H1 (cell line): ENCODE data around the gene NUDT3. TPM values are rescaled to one million over a fixed set of nuclear protein-coding genes. Genes with fewer than 3 reads are reported as not detected.

Source experiments
- CTCF ChIA-PET: fragments of 300-600 bp; sonication (Branson Sonifier 250); formaldehyde crosslinking; loops from one replicate; lab custom pipeline; 2021; ENCODE audit not compliant: partially characterized antibody; lab: Charles Lee
- POLR2A ChIA-PET: fragments of 300-600 bp; sonication (Branson Sonifier 250); formaldehyde crosslinking; loops from one replicate; lab custom pipeline; 2021; ENCODE audit warnings: inconsistent platforms; ENCODE audit not compliant: partially characterized antibody; lab: Charles Lee
- DNase-seq, 2 experiments: peaks; one replicate each; pipeline versions ENCODE4 v3.0.0 to v3.0.0-alpha.2; 2010 to 2022; ENCODE audit warnings: low spot score in 2 of 2, low read depth in 1 of 2, mixed read lengths in 1 of 2
- FAIRE-seq: peaks from 2 replicates; lab custom pipeline; 2011; peaks lifted over from hg19 to GRCh38; lab: Jason Lieb, UNC
- H2AFZ ChIP-seq: 2 replicates; pipeline ENCODE4 v1.8.1; 2012; ENCODE audit warnings: low read length, inconsistent platforms
- H2AK5ac ChIP-seq: 2 replicates; pipeline ENCODE4 v1.6.1; 2013; ENCODE audit warnings: low read depth, low read length
- H2BK120ac ChIP-seq: replicated peaks from 2 replicates; pipeline ENCODE3; 2013; ENCODE audit warnings: low read depth, low read length, inconsistent platforms
- H2BK12ac ChIP-seq: 2 replicates; pipeline ENCODE4 v1.6.1; 2013; ENCODE audit warnings: low read depth, low read length
- H2BK15ac ChIP-seq: 2 replicates; pipeline ENCODE4 v1.6.1; 2013; ENCODE audit warnings: low read length
- H2BK20ac ChIP-seq: 2 replicates; pipeline ENCODE4 v1.6.1; 2013; ENCODE audit warnings: low read length
- H2BK5ac ChIP-seq: 2 replicates; pipeline ENCODE4 v1.6.1; 2013; ENCODE audit warnings: low read depth, low read length
- H3K14ac ChIP-seq: 2 replicates; pipeline ENCODE4 v1.6.1; 2013; ENCODE audit warnings: inconsistent platforms; ENCODE audit not compliant: insufficient read length
- H3K18ac ChIP-seq: 2 replicates; pipeline ENCODE4 v1.6.1; 2013; ENCODE audit warnings: low read length; ENCODE audit errors: extremely low read depth
- H3K23ac ChIP-seq: 2 replicates; pipeline ENCODE4 v1.6.1; 2013; ENCODE audit warnings: inconsistent platforms; ENCODE audit not compliant: insufficient read length
- H3K23me2 ChIP-seq: 2 replicates; pipeline ENCODE4 v1.6.1; 2013; ENCODE audit warnings: low read depth, low read length
- H3K27ac ChIP-seq: 2 replicates; pipeline ENCODE4 v1.6.1; 2011; ENCODE audit warnings: low read depth, low read length, inconsistent platforms
- H3K27me3 ChIP-seq, 4 experiments: replicated peaks in 1 of 4; 1 replicate in 1 of 4; 2 replicates in 3 of 4; pipeline versions ENCODE4 v1.6.1 to v1.8.1; 2011 to 2013; ENCODE audit warnings: low read length in 3 of 4, mild to moderate bottlenecking in 3 of 4, inconsistent platforms in 2 of 4, mixed read lengths in 2 of 4, moderate library complexity in 1 of 4; ENCODE audit not compliant: control insufficient read depth in 3 of 4, insufficient read depth in 3 of 4; ENCODE audit errors: extremely low read depth in 1 of 4
- H3K36me3 ChIP-seq, 4 experiments: 2 replicates each; pipeline versions ENCODE4 v1.6.1 to v1.8.1; 2011 to 2013; ENCODE audit warnings: mild to moderate bottlenecking in 4 of 4, low read length in 3 of 4, moderate library complexity in 2 of 4, control low read depth in 1 of 4, inconsistent platforms in 1 of 4; ENCODE audit not compliant: insufficient read depth in 4 of 4, control insufficient read depth in 2 of 4
- H3K4ac ChIP-seq: replicated peaks from 2 replicates; pipeline ENCODE3; 2013; ENCODE audit warnings: low read length, low read depth, mixed read lengths, inconsistent platforms; ENCODE audit not compliant: insufficient read length
- H3K4me1 ChIP-seq, 4 experiments: replicated peaks in 1 of 4; 1 replicate in 1 of 4; 2 replicates in 3 of 4; pipeline versions ENCODE4 v1.6.1 to v1.8.1; 2011 to 2013; ENCODE audit warnings: low read length in 3 of 4, inconsistent platforms in 2 of 4, mixed read lengths in 1 of 4; ENCODE audit not compliant: insufficient read depth in 4 of 4, control insufficient read depth in 3 of 4
- H3K4me2 ChIP-seq, 2 experiments: 2 replicates each; pipeline versions ENCODE4 v1.6.1 to v1.8.1; 2011 to 2013; ENCODE audit warnings: low read depth in 2 of 2, low read length in 2 of 2, control low read depth in 1 of 2, inconsistent platforms in 1 of 2, mild to moderate bottlenecking in 1 of 2; ENCODE audit not compliant: insufficient read depth in 1 of 2
- H3K4me3 ChIP-seq, 4 experiments: fragments of 200-600, 300-600 bp in 1 of 4; sonication (generic), shearing (Covaris generic), sonication (Bioruptor Twin) in 1 of 4; 2 replicates each; pipeline versions ENCODE4 v1.5.1 to v1.8.1; 2011 to 2016; ENCODE audit warnings: low read length in 4 of 4, low read depth in 3 of 4, control low read depth in 2 of 4, inconsistent platforms in 2 of 4, mild to moderate bottlenecking in 2 of 4, mixed read lengths in 1 of 4, moderate library complexity in 1 of 4; ENCODE audit not compliant: insufficient read depth in 2 of 4; ENCODE audit errors: extremely low read depth in 1 of 4
- H3K56ac ChIP-seq: replicated peaks from 2 replicates; pipeline ENCODE3; 2013; ENCODE audit warnings: low read depth, mild to moderate bottlenecking, mixed read lengths, low read length, inconsistent platforms; ENCODE audit not compliant: insufficient read length
- H3K79me1 ChIP-seq: 2 replicates; pipeline ENCODE4 v1.6.1; 2013; ENCODE audit warnings: low read depth, low read length, control low read depth
- H3K79me2 ChIP-seq, 2 experiments: 2 replicates each; pipeline versions ENCODE4 v1.6.1 to v1.8.1; 2012 to 2013; ENCODE audit warnings: low read length in 2 of 2, mild to moderate bottlenecking in 2 of 2, inconsistent platforms in 1 of 2; ENCODE audit not compliant: insufficient read depth in 2 of 2, control insufficient read depth in 1 of 2
- H3K9ac ChIP-seq, 4 experiments: replicated peaks in 1 of 4; 1 replicate in 1 of 4; 2 replicates in 3 of 4; pipeline versions ENCODE4 v1.6.1 to v1.8.1; 2011 to 2013; ENCODE audit warnings: low read depth in 3 of 4, low read length in 3 of 4, control low read depth in 2 of 4, mild to moderate bottlenecking in 2 of 4, moderate library complexity in 2 of 4, inconsistent platforms in 1 of 4; ENCODE audit errors: extremely low read depth in 1 of 4
- H3K9me3 ChIP-seq, 2 experiments: 2 replicates each; pipeline versions ENCODE4 v1.6.1 to v1.8.1; 2012 to 2013; ENCODE audit warnings: mild to moderate bottlenecking in 2 of 2, moderate library complexity in 2 of 2, control low read depth in 1 of 2, inconsistent platforms in 1 of 2, low read depth in 1 of 2, low read length in 1 of 2, mixed read lengths in 1 of 2; ENCODE audit not compliant: insufficient read depth in 2 of 2
- H4K20me1 ChIP-seq, 2 experiments: replicated peaks in 1 of 2; 2 replicates each; pipeline versions ENCODE3 to v1.8.1; 2011 to 2013; ENCODE audit warnings: inconsistent platforms in 2 of 2, low read length in 2 of 2, mild to moderate bottlenecking in 1 of 2; ENCODE audit not compliant: insufficient read depth in 2 of 2, control insufficient read depth in 1 of 2
- H4K5ac ChIP-seq: 2 replicates; pipeline ENCODE4 v1.6.1; 2013; ENCODE audit warnings: low read length, low read depth, mixed read lengths, inconsistent platforms; ENCODE audit not compliant: insufficient read length
- H4K8ac ChIP-seq: 2 replicates; pipeline ENCODE4 v1.8.0; 2013; ENCODE audit warnings: mild to moderate bottlenecking, moderate library complexity, low read length, inconsistent platforms; ENCODE audit not compliant: insufficient read depth; ENCODE audit errors: extremely low read depth
- H4K91ac ChIP-seq: replicated peaks from 2 replicates; pipeline ENCODE3; 2013; ENCODE audit warnings: low read length, mixed read lengths, inconsistent platforms; ENCODE audit not compliant: insufficient read length
- BCL11A ChIP-seq, 2 experiments: IDR thresholded peaks; one replicate each; pipeline ENCODE4 v1.6.1; 2011; ENCODE audit warnings: low read depth in 2 of 2, low read length in 2 of 2, mild to moderate bottlenecking in 2 of 2
- E2F6 ChIP-seq: IDR thresholded peaks from 2 replicates; pipeline ENCODE4 v1.6.1; 2012; ENCODE audit warnings: inconsistent platforms
- EP300 ChIP-seq, 2 experiments: IDR thresholded peaks; 1 replicate in 1 of 2; 2 replicates in 1 of 2; pipeline ENCODE4 v1.6.1; 2011 to 2012; ENCODE audit warnings: low read depth in 2 of 2, low read length in 2 of 2, mild to moderate bottlenecking in 2 of 2, borderline replicate concordance in 1 of 2, inconsistent platforms in 1 of 2, moderate library complexity in 1 of 2
- GABPA ChIP-seq: IDR thresholded peaks from 2 replicates; pipeline ENCODE4 v1.6.1; 2011; ENCODE audit warnings: mild to moderate bottlenecking, low read length, moderate library complexity, borderline replicate concordance; ENCODE audit not compliant: insufficient read depth
- HDAC6 ChIP-seq: IDR thresholded peaks from one replicate; pipeline ENCODE4 v1.7.1; 2012; ENCODE audit warnings: low read depth, mild to moderate bottlenecking, inconsistent platforms, low read length, moderate library complexity
- MAFK ChIP-seq: IDR thresholded peaks from 2 replicates; pipeline ENCODE4 v1.6.1; 2012; ENCODE audit warnings: low read depth, mild to moderate bottlenecking, improper control_type of control experiment, low read length
- POLR2AphosphoS5 ChIP-seq: IDR thresholded peaks from 2 replicates; pipeline ENCODE4 v1.6.1; 2011; ENCODE audit warnings: low read depth, low read length
- SIN3A ChIP-seq, 2 experiments: IDR thresholded peaks in 1 of 2; conservative IDR thresholded peaks in 1 of 2; 2 replicates each; pipeline ENCODE4 v1.6.1; 2011 to 2012; ENCODE audit warnings: low read length in 2 of 2, improper control_type of control experiment in 1 of 2, low read depth in 1 of 2, mild to moderate bottlenecking in 1 of 2
- SP1 ChIP-seq: IDR thresholded peaks from 2 replicates; pipeline ENCODE4 v1.6.1; 2011; ENCODE audit warnings: low read depth, low read length
- TAF1 ChIP-seq: IDR thresholded peaks from 2 replicates; pipeline ENCODE4 v1.6.1; 2011; ENCODE audit warnings: mild to moderate bottlenecking, low read depth, low read length
- WGBS, 2 experiments: shearing (Covaris generic) in 1 of 2; methylation state at CpG; one replicate each; pipeline versions ENCODE4 v1.1.6 to v1.1.7; 2013 to 2015; ENCODE audit warnings: low lambda C conversion rate in 2 of 2, mixed read lengths in 2 of 2, inconsistent platforms in 1 of 2, low coverage in 1 of 2, missing lambda C conversion rate in 1 of 2; ENCODE audit not compliant: insufficient replicate concordance in 2 of 2, insufficient coverage in 1 of 2, insufficient read length in 1 of 2; ENCODE audit errors: extremely low coverage in 1 of 2, missing lambda C conversion rate in 1 of 2; 5-methylcytosine and 5-hydroxymethylcytosine counted together
- polyA plus RNA-seq, 7 experiments: library from polyadenylated mRNA; depleted of rRNA in 3 of 7; stranded (reverse) in 5 of 7; unstranded in 2 of 7; fragments of >200 nt in 5 of 7; fragments of 200-250 nt in 2 of 7; gene quantifications; 1 replicate in 5 of 7; 2 replicates in 1 of 7; 4 replicates in 1 of 7; pipeline versions ENCODE4 v1.2.1 to v1.2.3, GENCODE V29; 2011 to 2013; ENCODE audit warnings: missing spikeins in 2 of 7, mixed read lengths in 2 of 7
- total RNA-seq: library from RNA; stranded (reverse); fragmentation: NEBNext Ultra II Directional; extraction: Animal tissue kit (Norgen Biotek cat#: 25700); gene quantifications from 2 replicates; pipeline ENCODE4 v1.2.1, GENCODE V29; 2021

Gene NUDT3
- total and polyA plus RNA-seq, 2 of the 8 experiments (the other 6 are each of a cell fraction or from before 2014, with no cell fraction given), result 14.1 to 36.9 TPM

DNA sequence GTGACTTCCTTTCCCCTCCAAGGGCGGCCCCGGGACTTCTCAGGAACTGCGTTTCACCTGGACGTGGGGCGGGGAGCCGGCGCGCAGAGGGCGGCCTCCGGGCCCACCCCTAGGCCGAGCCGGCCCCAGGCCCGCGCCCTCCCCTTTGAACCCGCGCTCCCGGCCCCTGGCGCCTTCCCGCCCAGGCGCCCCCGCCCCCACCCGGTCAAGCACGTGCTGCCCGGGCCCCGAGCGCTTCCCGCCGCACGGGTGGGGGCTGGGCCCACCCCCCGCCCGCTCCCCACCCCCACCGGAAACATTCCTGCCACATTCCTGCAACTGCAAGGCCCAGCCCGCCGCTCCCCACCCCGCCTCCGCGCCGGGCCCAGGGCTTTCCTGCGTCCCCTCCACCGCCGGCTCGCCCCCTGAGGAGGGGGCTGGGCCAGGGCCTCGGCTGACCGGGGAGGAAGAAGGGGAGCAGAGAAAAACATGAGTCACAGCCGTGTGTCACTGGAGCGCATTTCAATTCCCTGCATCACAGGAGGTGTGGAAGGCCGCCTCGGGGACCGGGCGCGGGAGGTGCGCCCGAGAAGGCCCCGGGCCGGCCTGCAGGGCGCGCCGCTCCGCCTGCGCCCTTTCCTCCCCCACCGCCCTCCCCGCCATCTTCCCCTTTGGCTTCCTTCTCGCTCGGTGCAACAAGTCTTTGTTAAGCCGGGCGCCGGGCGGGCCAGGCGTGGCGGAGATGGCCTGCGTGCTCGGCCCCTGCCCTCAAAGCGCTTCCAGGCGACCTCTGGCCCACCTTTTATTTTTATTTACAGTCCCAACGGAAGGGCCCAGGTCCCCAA is 156.9 kb downstream of the NUDT3 start:
- H4K8ac ChIP-seq, result peak overlapping the region; percentile 100
- no peaks in the 10 kb centered on the region for H3K27me3 ChIP-seq
- H3K23me2 ChIP-seq, result peaks cover 12% of the 10 kb centered on the region
- no peak overlapping the region for H3K23ac ChIP-seq
- peak overlapping the region; percentile 6 for H3K4ac ChIP-seq
- ChIA-PET CTCF (interaction anchor here (1.9 kb wide), 1 partner anchor 38 kb away, joined by 17 read pairs; no protein-coding TSS in a partner anchor), POLR2A (interaction anchor here (1.1 to 5.1 kb wide), 11 partner anchors 10 to 227 kb away, joined by 3 to 144 read pairs (median 10); partner anchors contain the start of genes GRM4, RPS10 and SMIM29)
- H2BK15ac ChIP-seq, result no peak overlapping the region
- 1% methylated on average over 25 of the region's 75 CpGs; no CpG with 5 or more reads in 1 of the 2 experiments for WGBS, 2 experiments
- H3K79me1 ChIP-seq, result peaks cover 6% of the 10 kb centered on the region
- peak overlapping the region; percentile 25 for H4K5ac ChIP-seq
- peak overlapping the region; percentile 91 for H3K56ac ChIP-seq
- no peak overlapping the region for H2AFZ ChIP-seq
- peak overlapping the region; percentile 84 to 87 for H3K4me2 ChIP-seq
- H3K79me2 ChIP-seq, result peaks cover 29 to 39% of the 10 kb centered on the region in 2 experiments
- no peaks in the 10 kb centered on the region for H3K9me3 ChIP-seq
- H3K4me3 ChIP-seq, result peak overlapping the region; percentile 81 to 88 (median 86)
- H2AK5ac ChIP-seq, result peak overlapping the region; percentile 99; the same call in 1 of the 2 replicates
- peak overlapping the region; percentile 95; the same call in 1 of the 2 replicates for H2BK12ac ChIP-seq
- DNase-seq (peak in 1 of 2 experiments; percentile 90), FAIRE-seq (no peak)
- H2BK5ac ChIP-seq, result peak overlapping the region; percentile 99
- H2BK20ac ChIP-seq, result no peak overlapping the region
- peak overlapping the region; percentile 56 for H4K91ac ChIP-seq
- H4K20me1 ChIP-seq, result peaks cover 21 to 23% of the 10 kb centered on the region in 2 experiments
- H3K4me1 ChIP-seq, result peaks cover 0 to 28% (median 21%) of the 10 kb centered on the region in 4 experiments; a peak in 6 of 7 replicates
- H3K27ac ChIP-seq, result peak overlapping the region; percentile 99
- peak overlapping the region; percentile 2 for H2BK120ac ChIP-seq
- H3K9ac ChIP-seq, result peak overlapping the region; percentile 90 to 98 (median 94)
- H3K14ac ChIP-seq, result no peak overlapping the region
- H3K18ac ChIP-seq, result peak overlapping the region; percentile 98
- H3K36me3 ChIP-seq, result peaks cover 3 to 21% (median 12%) of the 10 kb centered on the region in 4 experiments; a peak in 7 of 8 replicates
- TF ChIP-seq MAFK (no peak; the same call in 1 of the 2 replicates), BCL11A (IDR thresholded peaks at IDR 0.05; ENCODE audit: low read depth in 2 of 2, low read length in 2 of 2) (no peak), SIN3A (conservative IDR thresholded peaks at IDR 0.05 in 1 of 2, IDR thresholded peaks at IDR 0.05 in 1 of 2; ENCODE audit: low read depth in 1 of 2, low read length in 2 of 2) (0 out of 4 replicates have a peak, but pooled peaks have one; percentile 53 to 70), TAF1 (peak; percentile 71), POLR2AphosphoS5 (peak; percentile 91), SP1 (no peak), EP300 (IDR thresholded peaks at IDR 0.05; ENCODE audit: borderline replicate concordance in 1 of 2, low read depth in 2 of 2, low read length in 2 of 2) (peak in 1 of 2 experiments; percentile 43; a peak in 1 of 3 replicates), HDAC6 (no peak), GABPA (no peak), E2F6 (peak; percentile 88)
